ENCODE results near the gene YBX1.
"Not testable (repeated sequence)": the region's sequence is repeated elsewhere in the genome, so short reads cannot be mapped to it uniquely, and the experiment has no call there.

Gene YBX1

GRCh38 chr1:42748461-42749410 lies 66.5 kb downstream of the YBX1 start:
- no peak for TF ChIP-seq JUND (IDR thresholded peaks at IDR 0.05; ENCODE audit: low read depth)
- in situ Hi-C loops (cut with HindIII; ENCODE audit: low pct_unique_long_range_greater_than_20kb, low sequenced_read_pairs) = no loop called here
- DNase-seq (ENCODE audit: low read depth in 1 of 2, low spot score in 1 of 2) = no peak

DNA sequence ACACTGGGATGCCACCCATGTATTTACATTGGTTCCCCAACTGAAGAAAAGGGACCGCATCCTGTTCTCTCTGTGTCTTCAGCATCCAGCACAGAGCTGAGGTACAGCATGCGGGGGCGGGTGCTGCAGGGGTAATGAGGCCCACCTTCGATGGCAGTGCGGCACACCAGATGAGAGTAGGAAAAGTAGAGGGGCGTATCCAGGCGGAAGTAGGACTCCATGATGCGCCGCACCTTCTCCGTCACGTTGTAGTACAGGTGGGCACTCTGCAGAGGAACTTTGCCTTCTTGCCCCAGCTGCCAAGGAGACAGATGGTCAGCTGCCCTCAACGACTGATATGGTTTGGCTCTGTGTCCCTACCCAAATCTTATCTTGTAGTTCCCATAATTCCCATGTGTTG lies 67.8 kb downstream of the YBX1 start:
- no peak for TF ChIP-seq JUND (IDR thresholded peaks at IDR 0.05; ENCODE audit: low read depth)
- in situ Hi-C loops (cut with HindIII; ENCODE audit: low pct_unique_long_range_greater_than_20kb, low sequenced_read_pairs) = no loop called here
- no peak for DNase-seq (ENCODE audit: low read depth in 1 of 2, low spot score in 1 of 2)

DNA sequence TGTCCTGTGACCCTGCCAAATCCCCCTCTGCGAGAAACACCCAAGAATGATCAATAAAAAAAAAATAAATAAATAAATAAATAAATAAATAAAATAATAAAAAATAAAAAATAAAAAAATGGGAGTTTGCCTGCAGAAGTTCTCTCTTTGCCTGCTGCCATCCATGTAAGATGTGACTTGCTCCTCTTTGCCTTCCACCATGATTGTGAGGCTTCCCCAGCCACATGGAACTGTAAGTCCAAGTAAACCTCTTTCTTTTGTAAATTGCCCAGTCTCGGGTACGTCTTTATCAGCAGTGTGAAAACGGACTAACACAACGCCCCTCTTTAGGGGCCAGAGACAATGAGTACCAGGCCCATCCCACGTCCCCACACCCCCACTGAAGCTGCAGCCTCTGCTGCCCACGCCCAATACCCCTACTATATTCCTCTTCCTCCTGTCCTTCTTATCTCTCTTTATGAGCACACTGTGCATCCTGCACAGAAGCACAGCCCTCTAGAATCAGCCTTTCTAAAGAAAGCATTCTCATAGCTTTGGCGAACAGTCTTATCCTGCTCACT lies 69.4 kb downstream of the YBX1 start:
- in situ Hi-C loops (cut with HindIII; ENCODE audit: low pct_unique_long_range_greater_than_20kb, low sequenced_read_pairs); DNase-seq (ENCODE audit: low read depth in 1 of 2, low spot score in 1 of 2): not testable (repeated sequence)

GRCh38 chr1:42752284-42752683 lies 70.1 kb downstream of the YBX1 start:
- TF ChIP-seq JUND (IDR thresholded peaks at IDR 0.05; ENCODE audit: low read depth) = no peak
- no peak for DNase-seq (ENCODE audit: low read depth in 1 of 2, low spot score in 1 of 2)
- in situ Hi-C loops (cut with HindIII; ENCODE audit: low pct_unique_long_range_greater_than_20kb, low sequenced_read_pairs) = no loop called here

DNA sequence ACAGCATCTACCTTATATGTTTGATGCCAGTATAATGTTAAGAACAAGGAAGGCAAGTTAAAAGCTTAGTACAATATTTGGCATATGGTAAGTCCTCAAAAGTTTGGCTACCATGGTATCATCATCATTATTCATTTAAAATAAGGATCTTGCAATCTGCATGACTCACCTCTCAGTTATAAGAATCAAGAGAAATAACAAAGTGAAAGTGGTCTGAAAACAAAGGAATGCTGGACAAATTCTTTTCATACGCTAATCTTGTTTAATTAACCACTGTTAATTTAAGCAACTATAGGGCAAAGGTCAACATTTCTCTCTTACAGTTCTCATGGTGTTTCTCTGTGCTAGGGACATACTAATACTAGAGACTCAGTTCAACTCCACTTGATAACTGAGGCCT lies 70.9 kb downstream of the YBX1 start:
- in situ Hi-C loops (cut with HindIII; ENCODE audit: low pct_unique_long_range_greater_than_20kb, low sequenced_read_pairs) = no loop called here
- TF ChIP-seq JUND (IDR thresholded peaks at IDR 0.05; ENCODE audit: low read depth) = no peak
- no peak for DNase-seq (ENCODE audit: low read depth in 1 of 2, low spot score in 1 of 2)

Data from T47D (cell line).